B cell (primary cell): ENCODE data around the gene TBXA2R. TPM values are rescaled to one million over a fixed set of nuclear protein-coding genes. Genes with fewer than 3 reads are reported as not detected.

ENCODE experiments used
- ATAC-seq: fragments of 200-7000 bp; cut with Tn5 transposase; one replicate; pipeline ENCODE4 v1.10.0; 2021; ENCODE audit warnings: low read depth, mild to moderate bottlenecking, moderate number of reproducible peaks, moderate library complexity
- CTCF ChIA-PET: fragments of 350-600 bp; sonication (Branson Sonifier 250); formaldehyde crosslinking; loops from one replicate; lab custom pipeline; 2021; ENCODE audit warnings: antibody characterized with exemption, inconsistent platforms; lab: Charles Lee
- POLR2A ChIA-PET: fragments of 350-600 bp; sonication (Branson Sonifier 250); formaldehyde crosslinking; loops from one replicate; lab custom pipeline; 2021; ENCODE audit warnings: antibody characterized with exemption; lab: Charles Lee
- DNase-seq: peaks from one replicate; pipeline ENCODE4 v3.0.0; 2013
- H2AFZ ChIP-seq: 2 replicates; pipeline ENCODE4 v1.6.1; 2012; ENCODE audit warnings: mild to moderate bottlenecking, low read depth, low read length; ENCODE audit not compliant: insufficient read depth, poor library complexity, severe bottlenecking
- H3K27ac ChIP-seq, 2 donors: 1 replicate in 1 of 2; 2 replicates in 1 of 2; pipeline ENCODE4 v1.5.1; 2012 to 2013; ENCODE audit warnings: low read length in 2 of 2, mild to moderate bottlenecking in 2 of 2, moderate library complexity in 1 of 2
- H3K27me3 ChIP-seq, 4 experiments: fragments of 200-600 bp in 1 of 4; sonication (generic) in 1 of 4; replicated peaks in 1 of 4; 1 replicate in 2 of 4; 2 replicates in 2 of 4; pipeline versions ENCODE4 v1.6.1 to v1.7.0; 2013 to 2016; ENCODE audit warnings: low read length in 3 of 4, mild to moderate bottlenecking in 2 of 4, mixed read lengths in 1 of 4, moderate library complexity in 1 of 4; ENCODE audit not compliant: insufficient read depth in 4 of 4, control insufficient read depth in 3 of 4; ENCODE audit errors: control extremely low read depth in 1 of 4
- H3K36me3 ChIP-seq, 2 experiments: replicated peaks in 1 of 2; 1 replicate in 1 of 2; 2 replicates in 1 of 2; pipeline versions ENCODE4 v1.6.1 to v1.7.1; 2013; ENCODE audit warnings: low read length in 1 of 2; ENCODE audit not compliant: insufficient read depth in 2 of 2, control insufficient read depth in 1 of 2; ENCODE audit errors: control extremely low read depth in 1 of 2, extremely low read depth in 1 of 2
- H3K4me1 ChIP-seq, 2 donors: fragments of 200-600 bp in 1 of 2; sonication (generic) in 1 of 2; 1 replicate in 1 of 2; 2 replicates in 1 of 2; pipeline versions ENCODE4 v1.5.1 to v1.6.1; 2013 to 2017; ENCODE audit warnings: low read length in 2 of 2; ENCODE audit not compliant: control insufficient read depth in 2 of 2, insufficient read depth in 2 of 2
- H3K4me2 ChIP-seq: replicated peaks from 2 replicates; pipeline ENCODE3; 2012; ENCODE audit warnings: mild to moderate bottlenecking, low read depth, low read length; ENCODE audit not compliant: poor library complexity, severe bottlenecking
- H3K4me3 ChIP-seq, 5 experiments: fragments of 200-600 bp in 1 of 5; sonication (generic) in 1 of 5; 1 replicate in 3 of 5; 2 replicates in 2 of 5; pipeline versions ENCODE4 v1.5.1 to v1.7.0; 2011 to 2016; ENCODE audit warnings: low read length in 4 of 5, mild to moderate bottlenecking in 4 of 5, low read depth in 2 of 5, control low read depth in 1 of 5, moderate library complexity in 1 of 5; ENCODE audit not compliant: insufficient read depth in 1 of 5; ENCODE audit errors: control extremely low read depth in 1 of 5, extremely low read depth in 1 of 5
- H3K79me2 ChIP-seq: fragments of 200-600 bp; sonication (generic); one replicate; pipeline ENCODE4 v1.6.0; 2016; ENCODE audit warnings: low read length; ENCODE audit not compliant: control insufficient read depth, insufficient read depth
- H3K9ac ChIP-seq: fragments of 200-600 bp; sonication (generic); 2 replicates; pipeline ENCODE4 v1.6.1; 2017; ENCODE audit warnings: mild to moderate bottlenecking, low read length, moderate library complexity
- H3K9me3 ChIP-seq, 3 donors: one replicate each; pipeline versions ENCODE4 v1.6.1 to v1.7.1; 2013; ENCODE audit warnings: low read length in 2 of 3; ENCODE audit not compliant: control insufficient read depth in 2 of 3, insufficient read depth in 1 of 3; ENCODE audit errors: control extremely low read depth in 1 of 3
- H4K20me1 ChIP-seq: 2 replicates; pipeline ENCODE4 v1.6.0; 2012; ENCODE audit warnings: mild to moderate bottlenecking, low read length; ENCODE audit not compliant: insufficient read depth, control insufficient read depth, poor library complexity, severe bottlenecking
- H3K27ac Mint-ChIP-seq: one replicate; pipeline ENCODE4 v1.8.0; 2021; ENCODE audit warnings: mixed read lengths
- H3K27me3 Mint-ChIP-seq: one replicate; pipeline ENCODE4 v1.8.0; 2021; ENCODE audit warnings: mixed read lengths
- H3K4me1 Mint-ChIP-seq: one replicate; pipeline ENCODE4 v1.8.0; 2021; ENCODE audit warnings: mixed read lengths
- H3K4me3 Mint-ChIP-seq: one replicate; pipeline ENCODE4 v1.8.0; 2021; ENCODE audit warnings: mixed read lengths
- H3K9me3 Mint-ChIP-seq: one replicate; pipeline ENCODE4 v1.8.0; 2022; ENCODE audit warnings: mixed read lengths; ENCODE audit not compliant: insufficient read depth
- EZH2 ChIP-seq: IDR thresholded peaks from 2 replicates; pipeline ENCODE4 v1.6.1; 2012; ENCODE audit warnings: borderline replicate concordance, low read depth, mild to moderate bottlenecking, moderate library complexity, low read length; ENCODE audit not compliant: insufficient read depth, poor library complexity, severe bottlenecking
- WGBS: methylation state at CpG from one replicate; pipeline ENCODE4 v1.1.5; 2013; ENCODE audit warnings: missing lambda C conversion rate; ENCODE audit not compliant: insufficient coverage; 5-methylcytosine and 5-hydroxymethylcytosine counted together
- intact Hi-C: fragments of 100-400 bp; cut with micrococcal nuclease; formaldehyde crosslinking; loops from one replicate; pipeline ENCODE4 v1.10.0; 2022
- polyA plus RNA-seq: library from polyadenylated mRNA; depleted of rRNA; stranded (reverse); fragments of >200 nt; gene quantifications from 2 replicates; pipeline ENCODE4 v1.2.3, GENCODE V29; 2012
- total RNA-seq, 2 donors: library from RNA; stranded (reverse); fragments of 120-200 nt in 1 of 2; gene quantifications; 1 replicate in 1 of 2; 2 replicates in 1 of 2; pipeline versions ENCODE4 v1.2.3 to v1.2.4, GENCODE V29; 2013 to 2022
- TF ChIP-seq, protein P1 (sequence below): fragments of 200-600 bp; IDR thresholded peaks from one replicate; pipeline ENCODE4 v1.8.0; 2022; ENCODE audit warnings: antibody characterized with exemption, mild to moderate bottlenecking

Gene TBXA2R
- total and polyA plus RNA-seq, 2 donors (not counting 1 experiment from before 2014, with no cell fraction given), result 3.9 to 7.9 TPM

DNA sequence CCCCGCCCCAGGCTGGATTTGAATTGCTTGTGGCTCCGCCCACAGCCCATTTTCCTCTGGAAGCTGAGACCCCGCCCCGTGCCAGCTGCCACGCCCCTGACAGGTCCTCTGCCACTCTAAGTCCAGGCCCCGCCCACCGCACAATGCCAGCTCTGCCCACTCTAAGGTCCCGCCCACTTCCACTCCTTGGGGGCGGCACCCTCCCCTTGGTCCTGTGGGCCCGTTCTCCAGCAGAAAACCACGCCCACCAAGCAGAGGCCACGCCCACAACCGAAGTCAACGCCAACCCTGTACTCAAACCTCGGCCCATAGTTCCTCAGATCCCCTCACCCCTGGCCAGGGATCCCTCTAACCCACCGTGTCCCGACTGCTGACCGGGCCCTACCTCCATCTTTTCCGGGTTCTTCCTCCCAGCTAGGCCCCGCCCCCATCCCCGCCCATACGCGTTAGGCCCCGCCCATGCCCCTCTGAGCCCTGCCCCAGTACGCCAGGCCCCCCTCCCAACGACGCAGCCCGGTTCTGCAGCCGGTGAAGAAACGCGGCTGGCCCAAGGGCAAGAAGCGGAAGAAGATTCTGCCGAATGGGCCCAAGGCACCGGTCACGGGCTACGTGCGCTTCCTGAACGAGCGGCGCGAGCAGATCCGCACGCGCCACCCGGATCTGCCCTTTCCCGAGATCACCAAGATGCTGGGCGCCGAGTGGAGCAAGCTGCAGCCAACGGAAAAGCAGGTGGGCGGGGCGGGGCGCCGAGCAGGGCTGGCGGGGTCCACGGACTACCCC is 32.6 kb downstream of the TBXA2R start:
- ChIA-PET POLR2A (no interaction called here), CTCF (interaction anchor here (0.6 to 1.0 kb wide), 2 partner anchors 20 to 830 kb away, joined by 3 to 5 read pairs; no protein-coding TSS in a partner anchor)
- no peak overlapping the region for H3K27ac ChIP-seq
- H3K27me3 Mint-ChIP-seq, result no peaks in the 10 kb centered on the region
- H3K9me3 Mint-ChIP-seq, result no peaks in the 10 kb centered on the region
- peaks cover 0 to 15% (median 0%) of the 10 kb centered on the region in 3 donors for H3K9me3 ChIP-seq
- H3K36me3 ChIP-seq, result no peaks in the 10 kb centered on the region
- ATAC-seq (no peak), DNase-seq (peak; percentile 85)
- H3K27me3 ChIP-seq, result no peaks in the 10 kb centered on the region
- H3K79me2 ChIP-seq, result no peaks in the 10 kb centered on the region
- H4K20me1 ChIP-seq, result peaks cover 7% of the 10 kb centered on the region
- peaks cover 12 to 18% of the 10 kb centered on the region in 2 donors for H3K4me1 ChIP-seq
- H3K4me3 Mint-ChIP-seq, result peak overlapping the region; percentile 86
- intact Hi-C loops, result loop anchor here (5.0 kb wide), 1 partner anchor 188 kb away; the partner anchor contains the start of genes APBA3 and MRPL54
- H2AFZ ChIP-seq, result no peak overlapping the region
- no peak for TF ChIP-seq EZH2
- TF ChIP-seq, protein P1, sequence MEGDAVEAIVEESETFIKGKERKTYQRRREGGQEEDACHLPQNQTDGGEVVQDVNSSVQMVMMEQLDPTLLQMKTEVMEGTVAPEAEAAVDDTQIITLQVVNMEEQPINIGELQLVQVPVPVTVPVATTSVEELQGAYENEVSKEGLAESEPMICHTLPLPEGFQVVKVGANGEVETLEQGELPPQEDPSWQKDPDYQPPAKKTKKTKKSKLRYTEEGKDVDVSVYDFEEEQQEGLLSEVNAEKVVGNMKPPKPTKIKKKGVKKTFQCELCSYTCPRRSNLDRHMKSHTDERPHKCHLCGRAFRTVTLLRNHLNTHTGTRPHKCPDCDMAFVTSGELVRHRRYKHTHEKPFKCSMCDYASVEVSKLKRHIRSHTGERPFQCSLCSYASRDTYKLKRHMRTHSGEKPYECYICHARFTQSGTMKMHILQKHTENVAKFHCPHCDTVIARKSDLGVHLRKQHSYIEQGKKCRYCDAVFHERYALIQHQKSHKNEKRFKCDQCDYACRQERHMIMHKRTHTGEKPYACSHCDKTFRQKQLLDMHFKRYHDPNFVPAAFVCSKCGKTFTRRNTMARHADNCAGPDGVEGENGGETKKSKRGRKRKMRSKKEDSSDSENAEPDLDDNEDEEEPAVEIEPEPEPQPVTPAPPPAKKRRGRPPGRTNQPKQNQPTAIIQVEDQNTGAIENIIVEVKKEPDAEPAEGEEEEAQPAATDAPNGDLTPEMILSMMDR, result no peak
- H3K9ac ChIP-seq, result peak overlapping the region; percentile 76
- WGBS, result 67% methylated on average over 49 of the region's 55 CpGs
- H3K4me2 ChIP-seq, result peak overlapping the region; percentile 100
- peak overlapping the region; percentile 63 for H3K27ac Mint-ChIP-seq
- peak overlapping the region in 4 of 5 experiments; percentile 72 to 79 (median 74) for H3K4me3 ChIP-seq
- peaks cover 16% of the 10 kb centered on the region for H3K4me1 Mint-ChIP-seq
